Measurements from ENCODE around the gene PLEKHB2.

GRCh38 chr2:131112529-131112928 lies 7.4 kb downstream of the PLEKHB2 start:
- TF ChIP-seq CTCF (IDR thresholded peaks at IDR 0.05) (no peak), POLR2A (IDR thresholded peaks at IDR 0.05) (no peak)
